Gastroesophageal sphincter (tissue), 3 donors: Measurements from ENCODE around the gene PUM1.

ENCODE experiments used
- CTCF ChIP-seq, 4 experiments: fragments of 200-600 bp in 2 of 4; fragments of 450-650 bp in 2 of 4; sonication (generic) in 1 of 4; IDR thresholded peaks; one replicate each; pipeline ENCODE4 v1.5.1; 2017 to 2019; ENCODE audit warnings: antibody characterized with exemption in 4 of 4, mild to moderate bottlenecking in 2 of 4, moderate library complexity in 2 of 4
- EP300 ChIP-seq: sonication (generic); formaldehyde crosslinking; IDR thresholded peaks from one replicate; pipeline ENCODE4 v1.6.1; 2017; ENCODE audit warnings: antibody characterized with exemption, mild to moderate bottlenecking
- POLR2A ChIP-seq, 2 donors: fragments of 450-650 bp; IDR thresholded peaks; one replicate each; pipeline ENCODE4 v1.6.1; 2017; ENCODE audit warnings: antibody characterized with exemption in 2 of 2, mild to moderate bottlenecking in 2 of 2, moderate library complexity in 1 of 2
- POLR2AphosphoS5 ChIP-seq: sonication (generic); formaldehyde crosslinking; IDR thresholded peaks from one replicate; pipeline ENCODE4 v1.6.1; 2017; ENCODE audit warnings: antibody characterized with exemption

- no peak for TF ChIP-seq CTCF (IDR thresholded peaks at IDR 0.05)
- TF ChIP-seq EP300: no peak
- TF ChIP-seq POLR2AphosphoS5: no peak
- TF ChIP-seq POLR2A (IDR thresholded peaks at IDR 0.05): no peak
These were observed 174.3 kb downstream of the PUM1 start for GRCh38 chr1:30891227-30891552.
